Neural progenitor cell (in vitro differentiated cells): ENCODE measurements around the gene TGIF2. TPM values are rescaled to one million over a fixed set of nuclear protein-coding genes. Genes with fewer than 3 reads are reported as not detected.
A peak's percentile ranks its signal among the peaks of the same experiment; 100 is the strongest.

Source experiments
- DNase-seq: peaks from one replicate; pipeline ENCODE4 v3.0.0-alpha.2; 2016; ENCODE audit warnings: low spot score
- H2AFZ ChIP-seq: fragments of 200-600 bp; sonication (generic); replicated peaks from 2 replicates; pipeline ENCODE4 v1.6.1; 2016; ENCODE audit warnings: antibody characterized with exemption
- H3F3A ChIP-seq: fragments of 200-600 bp; sonication (generic); 2 replicates; pipeline ENCODE4 v1.6.1; 2016; ENCODE audit warnings: antibody characterized with exemption, low read depth
- H3K27ac ChIP-seq: fragments of 200-600 bp; sonication (generic); 2 replicates; pipeline ENCODE4 v1.5.1; 2016; ENCODE audit warnings: mild to moderate bottlenecking
- H3K27me3 ChIP-seq: fragments of 200-600 bp; sonication (generic); 2 replicates; pipeline ENCODE4 v1.6.1; 2016; ENCODE audit warnings: mild to moderate bottlenecking, moderate library complexity
- H3K36me3 ChIP-seq: fragments of 200-600 bp; sonication (generic); 2 replicates; pipeline ENCODE4 v1.5.1; 2016
- H3K4me1 ChIP-seq: fragments of 200-600 bp; sonication (generic); 2 replicates; pipeline ENCODE4 v1.6.1; 2016; ENCODE audit warnings: mixed run types
- H3K4me2 ChIP-seq: fragments of 200-600 bp; sonication (generic); 2 replicates; pipeline ENCODE4 v1.6.1; 2016
- H3K4me3 ChIP-seq: fragments of 200-600 bp; sonication (generic); 2 replicates; pipeline ENCODE4 v1.5.1; 2016
- H3K79me2 ChIP-seq: fragments of 200-600 bp; sonication (generic); 2 replicates; pipeline ENCODE4 v1.6.1; 2016; ENCODE audit warnings: low read depth
- H3K9ac ChIP-seq: fragments of 200-600 bp; sonication (generic); 2 replicates; pipeline ENCODE4 v1.6.1; 2016
- H3K9me3 ChIP-seq: fragments of 200-600 bp; sonication (generic); 2 replicates; pipeline ENCODE4 v1.5.1; 2016; ENCODE audit warnings: low read depth
- H4K20me1 ChIP-seq: fragments of 200-600 bp; sonication (generic); 2 replicates; pipeline ENCODE4 v1.6.1; 2016; ENCODE audit warnings: low read depth
- H3K27ac Mint-ChIP-seq: 3 replicates; pipeline ENCODE4 v1.8.0; 2021; ENCODE audit warnings: mixed read lengths
- H3K27me3 Mint-ChIP-seq: 2 replicates; pipeline ENCODE4 v1.8.0; 2022; ENCODE audit warnings: low read depth, mild to moderate bottlenecking, inconsistent platforms, moderate library complexity, mixed read lengths; ENCODE audit not compliant: insufficient read depth
- H3K36me3 Mint-ChIP-seq: 3 replicates; pipeline ENCODE4 v1.8.0; 2021; ENCODE audit warnings: mixed read lengths
- H3K4me1 Mint-ChIP-seq: 3 replicates; pipeline ENCODE4 v1.8.0; 2021; ENCODE audit warnings: mixed read lengths
- H3K4me3 Mint-ChIP-seq: 3 replicates; pipeline ENCODE4 v1.8.0; 2021; ENCODE audit warnings: mild to moderate bottlenecking, moderate library complexity, mixed read lengths
- H3K9me3 Mint-ChIP-seq: 3 replicates; pipeline ENCODE4 v1.8.0; 2020; ENCODE audit warnings: mixed read lengths
- EZH2 ChIP-seq: fragments of 200-600 bp; sonication (generic); IDR thresholded peaks from 2 replicates; pipeline ENCODE4 v1.6.1; 2017; ENCODE audit warnings: antibody characterized with exemption, mild to moderate bottlenecking, moderate library complexity
- EZH2phosphoT487 ChIP-seq: fragments of 200-600 bp; sonication (generic); IDR thresholded peaks from 2 replicates; pipeline ENCODE4 v1.6.1; 2017; ENCODE audit warnings: antibody characterized with exemption
- total RNA-seq: library from RNA; depleted of rRNA; stranded (reverse); fragments of >200 nt; gene quantifications from 2 replicates; pipeline ENCODE4 v1.2.3, GENCODE V29; 2015; ENCODE audit warnings: low replicate concordance
- TF ChIP-seq, protein P1 (sequence below): fragments of 200-600 bp; sonication (generic); IDR thresholded peaks from 2 replicates; pipeline ENCODE4 v1.5.1; 2017; ENCODE audit warnings: antibody characterized with exemption, mild to moderate bottlenecking

Gene TGIF2
- 67.1 and 76.5 TPM in 2 replicates for total RNA-seq

DNA sequence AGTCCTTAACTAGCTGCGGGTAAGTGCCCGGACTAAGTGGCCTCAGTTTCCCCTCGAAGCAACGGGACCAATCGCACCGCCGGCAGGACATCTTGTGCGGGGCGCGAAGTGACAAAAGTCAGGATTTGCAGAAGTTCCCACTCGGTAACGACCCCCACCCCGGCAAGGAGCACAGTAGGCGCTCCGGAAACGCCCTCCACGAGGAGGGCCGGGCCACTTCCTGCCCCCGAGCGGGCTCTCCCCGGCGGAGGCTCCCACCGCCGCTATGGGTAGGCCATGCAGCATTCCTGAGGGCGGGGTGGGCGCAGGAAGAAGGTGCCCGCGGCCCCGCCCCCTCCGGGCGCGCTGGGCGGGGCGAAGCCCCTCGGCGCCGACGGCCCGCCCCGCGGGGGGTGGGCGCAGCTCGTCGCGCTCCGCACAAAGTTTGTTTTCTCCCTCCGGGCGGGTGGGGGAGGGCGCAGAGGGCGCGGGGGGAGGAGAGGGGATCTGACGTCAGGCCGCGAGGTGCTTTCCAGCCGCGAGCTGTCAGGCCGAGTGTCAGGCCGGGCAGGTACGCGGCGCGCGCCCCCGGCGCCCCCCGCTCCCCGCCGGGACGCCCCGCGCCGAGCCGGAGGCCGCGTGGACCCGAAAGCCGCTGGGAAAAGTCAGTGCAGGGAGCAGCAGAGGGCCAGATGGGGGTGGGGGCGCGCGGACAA lies at the start of gene TGIF2:
Gene TGIF2, plus strand, starts transcription at position 495 of the 695 bp plus-strand sequence. CDS start 5,178 bp downstream, outside the sequence.
- peak; percentile 98 for DNase-seq
- Mint-ChIP-seq H3K4me3 (peak within 1 kb of the TSS; percentile 97), H3K36me3 (no peaks in the 10 kb centered on the region), H3K27me3 (peaks cover 9% of the 10 kb centered on the region), H3K9me3 (no peaks in the 10 kb centered on the region), H3K27ac (peak within 1 kb of the TSS; percentile 88), H3K4me1 (peaks cover 40% of the 10 kb centered on the region)
- H3F3A ChIP-seq: peaks cover 28% of the 10 kb centered on the region
- H3K36me3 ChIP-seq: no peaks in the 10 kb centered on the region
- no peaks in the 10 kb centered on the region for H3K9me3 ChIP-seq
- H3K4me1 ChIP-seq: peaks cover 23% of the 10 kb centered on the region
- peak within 1 kb of the TSS; percentile 61 for H3K9ac ChIP-seq
- peaks cover 46% of the 10 kb centered on the region for H3K79me2 ChIP-seq
- no peaks in the 10 kb centered on the region for H3K27me3 ChIP-seq
- TF ChIP-seq, protein P1, sequence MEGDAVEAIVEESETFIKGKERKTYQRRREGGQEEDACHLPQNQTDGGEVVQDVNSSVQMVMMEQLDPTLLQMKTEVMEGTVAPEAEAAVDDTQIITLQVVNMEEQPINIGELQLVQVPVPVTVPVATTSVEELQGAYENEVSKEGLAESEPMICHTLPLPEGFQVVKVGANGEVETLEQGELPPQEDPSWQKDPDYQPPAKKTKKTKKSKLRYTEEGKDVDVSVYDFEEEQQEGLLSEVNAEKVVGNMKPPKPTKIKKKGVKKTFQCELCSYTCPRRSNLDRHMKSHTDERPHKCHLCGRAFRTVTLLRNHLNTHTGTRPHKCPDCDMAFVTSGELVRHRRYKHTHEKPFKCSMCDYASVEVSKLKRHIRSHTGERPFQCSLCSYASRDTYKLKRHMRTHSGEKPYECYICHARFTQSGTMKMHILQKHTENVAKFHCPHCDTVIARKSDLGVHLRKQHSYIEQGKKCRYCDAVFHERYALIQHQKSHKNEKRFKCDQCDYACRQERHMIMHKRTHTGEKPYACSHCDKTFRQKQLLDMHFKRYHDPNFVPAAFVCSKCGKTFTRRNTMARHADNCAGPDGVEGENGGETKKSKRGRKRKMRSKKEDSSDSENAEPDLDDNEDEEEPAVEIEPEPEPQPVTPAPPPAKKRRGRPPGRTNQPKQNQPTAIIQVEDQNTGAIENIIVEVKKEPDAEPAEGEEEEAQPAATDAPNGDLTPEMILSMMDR: peak; percentile 10
- no peak for TF ChIP-seq EZH2
- H3K4me3 ChIP-seq: peak within 1 kb of the TSS; percentile 79
- peak within 1 kb of the TSS; percentile 79 for H3K27ac ChIP-seq
- peaks cover 32% of the 10 kb centered on the region for H4K20me1 ChIP-seq
- H2AFZ ChIP-seq: peak within 1 kb of the TSS; percentile 75
- H3K4me2 ChIP-seq: peak within 1 kb of the TSS; percentile 91

DNA sequence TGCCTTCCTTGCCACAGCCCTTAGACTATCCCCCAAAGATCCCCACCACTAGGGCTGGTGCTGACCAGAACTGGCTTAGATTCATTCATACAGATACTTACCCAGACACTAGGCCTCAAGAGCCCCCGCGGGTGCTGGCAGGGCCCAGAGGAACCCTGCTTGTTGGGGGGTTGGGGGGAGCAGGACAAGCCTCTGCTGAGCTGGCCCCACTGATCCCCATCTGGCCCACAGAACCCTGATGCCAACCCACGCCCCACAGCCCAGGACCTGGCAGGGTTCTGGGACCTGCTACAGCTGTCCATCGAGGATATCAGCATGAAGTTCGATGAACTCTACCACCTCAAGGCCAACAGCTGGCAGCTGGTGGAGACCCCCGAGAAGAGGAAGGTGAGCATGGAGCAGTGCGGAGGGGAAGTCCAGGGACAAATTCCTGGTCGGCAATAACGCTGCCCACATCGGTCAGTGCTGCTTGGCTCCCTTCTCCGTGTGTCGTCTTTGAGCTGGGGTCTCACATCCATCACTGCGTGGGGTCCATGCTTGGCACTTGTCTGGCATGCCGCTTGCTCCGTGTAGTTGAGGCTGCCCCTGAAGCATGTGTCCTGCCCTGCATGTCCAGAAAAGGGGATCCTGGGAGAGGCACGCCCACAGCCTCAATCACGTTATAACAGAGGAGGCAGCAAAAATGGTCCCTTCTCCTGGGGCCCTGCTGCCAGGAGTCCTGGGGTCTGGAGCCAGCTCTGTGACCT lies 47.6 kb upstream of the TGIF2 start:
- Histone ChIP-seq H3K9me3 (no peaks in the 10 kb centered on the region), H3K4me3 (no peak overlapping the region), H3F3A (no peaks in the 10 kb centered on the region), H4K20me1 (peaks cover 25% of the 10 kb centered on the region), H3K36me3 (peaks cover 6% of the 10 kb centered on the region), H3K79me2 (no peaks in the 10 kb centered on the region), H3K27me3 (no peaks in the 10 kb centered on the region), H3K9ac (no peak overlapping the region), H3K27ac (no peak overlapping the region), H3K4me2 (no peak overlapping the region), H2AFZ (no peak overlapping the region), H3K4me1 (no peaks in the 10 kb centered on the region)
- no peak for DNase-seq
- Mint-ChIP-seq H3K4me3 (no peak overlapping the region), H3K27me3 (peaks cover 6% of the 10 kb centered on the region), H3K4me1 (peaks cover 2% of the 10 kb centered on the region), H3K36me3 (peaks cover 29% of the 10 kb centered on the region), H3K9me3 (no peaks in the 10 kb centered on the region), H3K27ac (peak overlapping the region; percentile 13)
- no peak for TF ChIP-seq EZH2
- TF ChIP-seq, protein P1: no peak
- TF ChIP-seq EZH2phosphoT487: no peak

DNA sequence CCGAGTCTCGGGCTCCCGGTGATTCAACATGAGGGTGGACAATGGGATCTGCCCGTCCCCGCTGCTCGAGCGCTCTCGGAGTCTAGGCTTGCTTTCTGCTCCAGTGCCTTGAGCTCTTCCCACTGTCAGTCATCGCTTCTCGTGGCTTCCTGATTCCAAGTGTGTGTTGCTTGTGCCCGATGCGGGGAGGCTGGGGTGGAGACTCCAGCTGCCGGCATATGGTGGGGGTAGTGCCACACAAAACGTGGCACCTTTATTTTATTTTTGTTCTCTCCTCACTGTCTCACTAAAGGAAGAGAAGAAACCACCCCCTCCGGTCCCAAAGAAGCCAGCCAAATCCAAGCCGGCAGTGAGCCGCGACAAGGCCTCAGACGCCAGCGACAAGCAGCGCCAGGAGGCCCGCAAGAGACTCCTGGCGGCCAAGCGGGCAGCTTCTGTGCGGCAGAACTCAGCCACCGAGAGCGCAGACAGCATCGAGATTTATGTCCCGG lies 46.8 kb upstream of the TGIF2 start:
- Histone ChIP-seq H3K9me3 (no peaks in the 10 kb centered on the region), H3K4me1 (no peaks in the 10 kb centered on the region), H3K9ac (no peak overlapping the region), H3K36me3 (peaks cover 6% of the 10 kb centered on the region), H3K79me2 (no peaks in the 10 kb centered on the region), H3K27me3 (no peaks in the 10 kb centered on the region), H3F3A (no peaks in the 10 kb centered on the region), H3K27ac (no peak overlapping the region), H4K20me1 (peaks cover 17% of the 10 kb centered on the region), H3K4me2 (no peak overlapping the region), H3K4me3 (no peak overlapping the region), H2AFZ (no peak overlapping the region)
- peaks cover 6% of the 10 kb centered on the region for H3K27me3 Mint-ChIP-seq
- no peak for DNase-seq
- H3K4me1 Mint-ChIP-seq: peaks cover 2% of the 10 kb centered on the region
- H3K9me3 Mint-ChIP-seq: no peaks in the 10 kb centered on the region
- peaks cover 26% of the 10 kb centered on the region for H3K36me3 Mint-ChIP-seq
- TF ChIP-seq, protein P1: no peak
- TF ChIP-seq EZH2phosphoT487 (no peak), EZH2 (no peak)
- H3K4me3 Mint-ChIP-seq: no peak overlapping the region
- H3K27ac Mint-ChIP-seq: no peak overlapping the region
